HG03025 (cell line): ENCODE measurements around the gene PNKP.

Experiments
- ATAC-seq: cut with Tn5 transposase; IDR thresholded peaks from one replicate; pipeline ENCODE4 v1.9.1; 2021; ENCODE audit warnings: mild to moderate bottlenecking, moderate library complexity; ENCODE audit not compliant: unreplicated experiment, low FRiP score

Gene PNKP

GRCh38 chr19:49876422-49877019 is 9.1 kb upstream of the PNKP start:
- ATAC-seq, result peak; percentile 45

DNA sequence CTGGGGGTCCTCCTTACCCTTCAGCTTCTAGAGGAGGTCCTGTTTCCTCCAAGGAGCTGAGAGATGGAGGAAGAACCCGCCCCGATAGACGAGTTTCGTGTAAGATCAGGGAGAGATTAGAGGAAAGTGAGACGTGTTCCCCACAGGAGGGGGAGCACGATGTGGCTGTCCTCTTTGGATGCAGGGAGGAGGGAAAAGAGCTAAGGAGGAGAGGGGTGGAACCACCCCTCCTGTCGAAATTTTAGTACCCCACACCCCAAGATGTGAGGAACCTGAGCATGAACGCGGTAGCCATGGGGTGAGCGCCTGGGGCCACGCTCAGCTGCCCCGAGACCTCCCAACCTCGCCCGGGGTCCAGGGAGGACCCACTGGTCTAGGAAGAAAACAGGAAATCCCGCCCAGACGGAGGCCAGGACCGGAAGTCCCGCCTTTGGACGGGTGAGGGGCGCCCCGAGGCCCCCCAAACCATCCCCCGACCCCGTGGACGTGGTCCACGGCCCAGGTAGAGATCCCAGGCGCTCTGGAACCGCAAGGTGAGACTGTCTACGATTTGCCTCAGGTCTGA is 8.6 kb upstream of the PNKP start:
- ATAC-seq, result no peak

DNA sequence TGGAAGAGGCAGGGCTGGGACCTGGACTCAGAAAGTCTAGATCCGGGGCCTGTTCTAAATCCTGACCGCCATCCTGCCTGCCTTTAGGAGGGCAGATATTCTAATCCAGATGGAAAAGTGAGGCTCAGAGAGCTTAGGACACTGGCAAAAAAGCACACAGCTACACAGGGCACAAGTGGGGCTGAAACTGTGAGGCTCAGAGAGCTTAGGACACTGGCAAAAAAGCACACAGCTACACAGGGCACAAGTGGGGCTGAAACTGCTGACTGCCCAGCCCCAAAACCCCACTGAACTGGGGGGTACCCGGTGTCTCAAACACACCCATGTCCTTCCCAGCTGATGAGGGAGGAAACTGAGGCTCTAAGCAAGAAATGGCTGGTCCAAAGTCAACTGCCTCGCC is 7.8 kb upstream of the PNKP start:
- ATAC-seq, result no peak

GRCh38 chr19:49874503-49875157 is 7.3 kb upstream of the PNKP start:
- ATAC-seq, result no peak

- no peak for ATAC-seq
These were observed 6.5 kb upstream of the PNKP start for GRCh38 chr19:49873834-49874233.

GRCh38 chr19:49873129-49873521 is 5.7 kb upstream of the PNKP start:
- no peak for ATAC-seq

GRCh38 chr19:49872245-49873128 is 5.1 kb upstream of the PNKP start:
- no peak for ATAC-seq

DNA sequence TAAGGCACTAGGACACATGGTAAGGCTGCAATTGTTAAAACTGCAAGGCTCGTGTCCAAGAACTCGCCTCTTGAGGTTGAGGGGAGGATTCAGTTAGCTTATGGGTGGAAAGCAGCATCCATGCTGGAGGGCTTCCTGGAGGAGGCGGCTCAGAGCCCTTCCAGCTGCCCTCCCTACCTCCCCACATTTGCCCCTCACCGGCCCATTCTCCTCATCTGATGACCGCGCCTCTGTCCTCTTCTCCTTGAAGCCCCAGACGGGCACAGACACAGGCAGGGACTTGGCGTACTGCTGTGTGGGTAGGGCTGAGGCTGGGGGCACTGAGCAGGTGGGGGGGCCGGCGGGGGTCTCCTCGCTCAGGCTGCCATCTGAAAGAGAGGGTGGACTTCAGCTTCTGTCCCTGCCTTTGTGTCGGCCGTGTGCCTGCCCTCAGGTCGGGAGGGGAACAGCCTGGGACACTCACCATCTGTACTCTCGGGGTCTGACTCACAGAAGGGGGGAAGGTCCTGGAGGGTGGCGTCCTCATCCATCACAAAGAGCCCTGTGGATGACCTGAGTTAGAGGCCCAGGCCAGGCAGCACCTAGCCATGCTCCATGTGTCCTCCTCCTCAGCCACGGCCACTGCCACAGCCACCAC is 4.1 kb upstream of the PNKP start:
- no peak for ATAC-seq

GRCh38 chr19:49870309-49870901 is 3.0 kb upstream of the PNKP start:
- no peak for ATAC-seq

GRCh38 chr19:49869484-49870308 is 2.3 kb upstream of the PNKP start:
- peak; percentile 54 for ATAC-seq

DNA sequence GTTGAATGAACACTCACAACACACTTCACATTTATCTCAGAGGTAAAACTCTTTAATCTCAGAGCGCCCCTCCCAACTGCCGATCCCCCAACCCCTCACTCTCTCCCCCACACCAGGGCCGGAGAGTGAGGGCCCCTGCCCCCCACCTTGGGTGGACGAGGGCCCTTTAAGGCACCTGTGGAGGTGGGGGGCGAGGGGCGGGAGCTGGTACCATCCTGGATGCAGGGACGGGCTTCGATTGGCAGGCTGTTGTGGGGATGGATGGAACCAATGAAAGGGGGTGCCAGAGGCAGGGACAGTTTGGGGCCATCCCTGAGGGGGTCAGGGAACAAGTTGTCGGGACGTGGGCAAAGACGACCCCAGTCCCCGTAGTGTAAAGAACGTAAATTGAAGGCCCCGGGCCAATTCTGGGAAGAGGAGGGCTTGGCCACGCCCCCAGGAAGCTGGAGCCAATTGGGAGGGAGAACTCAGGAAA is 1.7 kb upstream of the PNKP start:
- ATAC-seq, result no peak

DNA sequence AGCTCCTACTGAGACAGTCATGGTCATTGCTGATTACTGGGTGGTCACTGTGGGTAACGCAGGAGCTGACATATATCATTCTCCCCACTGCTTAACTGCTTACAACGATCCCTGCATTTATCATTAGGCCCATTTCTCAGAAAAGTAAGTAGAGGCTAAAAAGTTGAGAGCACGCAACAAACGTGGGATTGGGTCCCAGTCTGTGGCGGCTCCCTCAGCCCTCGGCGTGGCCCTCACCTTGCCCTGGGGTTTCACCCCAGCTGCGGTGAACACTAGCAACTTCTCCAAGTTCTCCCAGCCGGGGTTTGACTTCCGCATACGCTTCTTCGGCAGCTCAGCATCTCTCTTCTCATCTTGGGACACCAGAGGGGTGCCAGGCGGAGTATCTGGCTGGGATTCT is 2.5 kb downstream of the PNKP start:
- no peak for ATAC-seq

- no peak for ATAC-seq
These were observed 3.4 kb downstream of the PNKP start for GRCh38 chr19:49863935-49864320.

DNA sequence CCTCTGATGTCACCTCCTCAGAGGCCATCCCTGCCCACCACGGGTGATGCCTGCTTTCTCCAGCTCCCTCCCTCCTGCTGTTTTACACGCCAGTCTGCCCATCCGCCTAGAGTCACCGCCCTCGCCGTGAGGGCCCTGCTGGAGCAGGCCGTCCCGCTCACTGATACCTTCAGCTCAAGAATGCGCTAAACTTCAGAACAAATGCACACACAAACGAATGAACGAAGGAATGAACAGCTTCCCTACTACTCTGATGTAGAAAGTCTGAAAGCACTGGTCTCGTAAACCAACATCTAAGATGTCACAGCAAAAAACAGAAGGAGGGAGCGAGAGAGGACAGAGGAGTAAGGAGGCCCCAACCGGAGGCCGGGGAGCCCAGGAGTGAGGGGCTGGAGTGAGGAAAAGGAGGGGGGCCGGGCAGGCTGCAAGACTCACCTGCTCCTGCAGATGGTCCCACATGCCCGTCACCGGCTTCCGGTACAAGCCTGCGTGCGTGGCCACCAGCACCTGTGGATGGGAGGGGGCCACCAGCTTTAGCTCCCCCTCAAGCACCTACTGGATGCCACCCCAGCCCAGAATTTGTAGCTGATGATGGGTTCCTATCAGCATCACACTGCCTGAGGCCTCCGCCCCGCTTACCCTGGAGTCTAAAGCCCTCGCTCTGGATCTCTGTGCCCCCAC is 4.0 kb downstream of the PNKP start:
- no peak for ATAC-seq

- no peak for ATAC-seq
These were observed 4.8 kb downstream of the PNKP start for GRCh38 chr19:49862391-49863253.

- no peak for ATAC-seq
These were observed 5.6 kb downstream of the PNKP start for GRCh38 chr19:49861541-49862378.

- ATAC-seq, result no peak
These were observed 6.3 kb downstream of the PNKP start for GRCh38 chr19:49861107-49861506.
